ENCODE data around the gene EYA4.

DNA sequence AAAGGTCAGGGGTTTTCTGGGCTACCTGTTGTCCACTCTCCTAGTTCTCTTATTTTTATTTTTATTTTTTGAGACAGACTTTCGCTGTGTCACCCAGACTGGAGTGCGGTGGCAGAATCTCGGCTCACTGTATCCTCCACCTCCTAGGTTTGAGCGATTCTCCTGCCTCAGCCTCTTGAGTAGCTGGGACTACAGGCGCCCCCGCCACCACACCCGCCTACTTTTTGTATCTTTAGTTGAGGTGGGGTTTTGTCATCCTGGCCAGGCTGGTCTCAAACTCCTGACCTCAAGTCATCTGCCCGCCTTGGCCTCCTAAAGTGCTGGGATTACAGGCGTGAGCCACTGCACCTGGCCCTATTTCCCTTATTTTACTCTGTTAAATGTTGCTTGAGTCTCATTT is 149.0 kb downstream of the EYA4 start:
- TF ChIP-seq, protein P1, sequence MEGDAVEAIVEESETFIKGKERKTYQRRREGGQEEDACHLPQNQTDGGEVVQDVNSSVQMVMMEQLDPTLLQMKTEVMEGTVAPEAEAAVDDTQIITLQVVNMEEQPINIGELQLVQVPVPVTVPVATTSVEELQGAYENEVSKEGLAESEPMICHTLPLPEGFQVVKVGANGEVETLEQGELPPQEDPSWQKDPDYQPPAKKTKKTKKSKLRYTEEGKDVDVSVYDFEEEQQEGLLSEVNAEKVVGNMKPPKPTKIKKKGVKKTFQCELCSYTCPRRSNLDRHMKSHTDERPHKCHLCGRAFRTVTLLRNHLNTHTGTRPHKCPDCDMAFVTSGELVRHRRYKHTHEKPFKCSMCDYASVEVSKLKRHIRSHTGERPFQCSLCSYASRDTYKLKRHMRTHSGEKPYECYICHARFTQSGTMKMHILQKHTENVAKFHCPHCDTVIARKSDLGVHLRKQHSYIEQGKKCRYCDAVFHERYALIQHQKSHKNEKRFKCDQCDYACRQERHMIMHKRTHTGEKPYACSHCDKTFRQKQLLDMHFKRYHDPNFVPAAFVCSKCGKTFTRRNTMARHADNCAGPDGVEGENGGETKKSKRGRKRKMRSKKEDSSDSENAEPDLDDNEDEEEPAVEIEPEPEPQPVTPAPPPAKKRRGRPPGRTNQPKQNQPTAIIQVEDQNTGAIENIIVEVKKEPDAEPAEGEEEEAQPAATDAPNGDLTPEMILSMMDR (IDR thresholded peaks at IDR 0.05; ENCODE audit: insufficient read depth, low read depth, low read length): no peak
- no peak for TF ChIP-seq EZH2 (IDR thresholded peaks at IDR 0.05; ENCODE audit: insufficient read depth, low read length)
